Measurements from ENCODE around the gene ZFR.
"Not testable (repeated sequence)": the region's sequence is repeated elsewhere in the genome, so short reads cannot be mapped to it uniquely, and the experiment has no call there.

The ZFR gene

GRCh38 chr5:32378966-32379365 is 65.6 kb downstream of the ZFR start:
- Histone ChIP-seq H3K9ac (ENCODE audit: low read length) (no peak overlapping the region), H3K9me3 (ENCODE audit: low read length) (no peaks in the 10 kb centered on the region), H3K4me1 (ENCODE audit: insufficient read depth, low read length) (no peaks in the 10 kb centered on the region), H3K36me3 (ENCODE audit: insufficient read depth, low read length) (peaks cover 30% of the 10 kb centered on the region), H3K27ac (ENCODE audit: low read depth, low read length) (no peak overlapping the region), H3K4me3 (ENCODE audit: low read depth in 1 of 2, low read length in 2 of 2) (no peak overlapping the region), H3K27me3 (ENCODE audit: control insufficient read depth in 1 of 2, insufficient read depth in 2 of 2, low read length in 2 of 2) (no peaks in the 10 kb centered on the region)

GRCh38 chr5:32369542-32370155 is 74.9 kb downstream of the ZFR start:
- Histone ChIP-seq H3K36me3 (ENCODE audit: insufficient read depth, low read length) (peaks cover 34% of the 10 kb centered on the region), H3K4me3 (ENCODE audit: low read depth in 1 of 2, low read length in 2 of 2) (no peak overlapping the region)

GRCh38 chr5:32369032-32369431 is 75.5 kb downstream of the ZFR start:
- no peaks in the 10 kb centered on the region for H3K9me3 ChIP-seq (ENCODE audit: low read length)
- H3K36me3 ChIP-seq (ENCODE audit: insufficient read depth, low read length) = peaks cover 34% of the 10 kb centered on the region
- no peaks in the 10 kb centered on the region for H3K27me3 ChIP-seq (ENCODE audit: control insufficient read depth in 1 of 2, insufficient read depth in 2 of 2, low read length in 2 of 2)
- no peaks in the 10 kb centered on the region for H3K4me1 ChIP-seq (ENCODE audit: insufficient read depth, low read length)
- no peak overlapping the region for H3K9ac ChIP-seq (ENCODE audit: low read length)
- H3K27ac ChIP-seq (ENCODE audit: low read depth, low read length) = no peak overlapping the region
- H3K4me3 ChIP-seq (ENCODE audit: low read depth in 1 of 2, low read length in 2 of 2) = no peak overlapping the region

More at GRCh38 chr5:32369542-32370155, 74.9 kb downstream of the ZFR start:
- Histone ChIP-seq H3K9me3 (ENCODE audit: low read length) (no peaks in the 10 kb centered on the region), H3K4me1 (ENCODE audit: insufficient read depth, low read length) (no peaks in the 10 kb centered on the region), H3K9ac (ENCODE audit: low read length) (no peak overlapping the region), H3K27me3 (ENCODE audit: control insufficient read depth in 1 of 2, insufficient read depth in 2 of 2, low read length in 2 of 2) (no peaks in the 10 kb centered on the region), H3K27ac (ENCODE audit: low read depth, low read length) (no peak overlapping the region)

GRCh38 chr5:32367271-32367670 is 77.3 kb downstream of the ZFR start:
- H3K36me3 ChIP-seq (ENCODE audit: insufficient read depth, low read length) = peaks cover 32% of the 10 kb centered on the region
- H3K4me3 ChIP-seq (ENCODE audit: low read depth in 1 of 2, low read length in 2 of 2); H3K9ac ChIP-seq (ENCODE audit: low read length); H3K27ac ChIP-seq (ENCODE audit: low read depth, low read length); H3K9me3 ChIP-seq (ENCODE audit: low read length); H3K4me1 ChIP-seq (ENCODE audit: insufficient read depth, low read length); H3K27me3 ChIP-seq (ENCODE audit: control insufficient read depth in 1 of 2, insufficient read depth in 2 of 2, low read length in 2 of 2): not testable (repeated sequence)

- Histone ChIP-seq H3K9me3 (ENCODE audit: low read length) (no peaks in the 10 kb centered on the region), H3K4me3 (ENCODE audit: low read depth in 1 of 2, low read length in 2 of 2) (no peak overlapping the region), H3K9ac (ENCODE audit: low read length) (no peak overlapping the region), H3K27ac (ENCODE audit: low read depth, low read length) (no peak overlapping the region), H3K4me1 (ENCODE audit: insufficient read depth, low read length) (no peaks in the 10 kb centered on the region), H3K36me3 (ENCODE audit: insufficient read depth, low read length) (peaks cover 33% of the 10 kb centered on the region), H3K27me3 (ENCODE audit: control insufficient read depth in 1 of 2, insufficient read depth in 2 of 2, low read length in 2 of 2) (no peaks in the 10 kb centered on the region)
These were observed 78.9 kb downstream of the ZFR start for GRCh38 chr5:32365623-32366022.

GRCh38 chr5:32363030-32363429 is 81.5 kb downstream of the ZFR start:
- Histone ChIP-seq H3K27me3 (ENCODE audit: control insufficient read depth in 1 of 2, insufficient read depth in 2 of 2, low read length in 2 of 2) (no peaks in the 10 kb centered on the region), H3K4me1 (ENCODE audit: insufficient read depth, low read length) (no peaks in the 10 kb centered on the region), H3K27ac (ENCODE audit: low read depth, low read length) (no peak overlapping the region), H3K36me3 (ENCODE audit: insufficient read depth, low read length) (peaks cover 23% of the 10 kb centered on the region), H3K9ac (ENCODE audit: low read length) (no peak overlapping the region), H3K4me3 (ENCODE audit: low read depth in 1 of 2, low read length in 2 of 2) (no peak overlapping the region), H3K9me3 (ENCODE audit: low read length) (no peaks in the 10 kb centered on the region)

- Histone ChIP-seq H3K27me3 (ENCODE audit: control insufficient read depth in 1 of 2, insufficient read depth in 2 of 2, low read length in 2 of 2) (no peaks in the 10 kb centered on the region), H3K4me3 (ENCODE audit: low read depth in 1 of 2, low read length in 2 of 2) (no peak overlapping the region), H3K27ac (ENCODE audit: low read depth, low read length) (no peak overlapping the region), H3K9ac (ENCODE audit: low read length) (no peak overlapping the region), H3K9me3 (ENCODE audit: low read length) (no peaks in the 10 kb centered on the region), H3K4me1 (ENCODE audit: insufficient read depth, low read length) (no peaks in the 10 kb centered on the region), H3K36me3 (ENCODE audit: insufficient read depth, low read length) (peaks cover 23% of the 10 kb centered on the region)
These were observed 82.0 kb downstream of the ZFR start for GRCh38 chr5:32362527-32362926.

GRCh38 chr5:32360906-32361305 is 83.6 kb downstream of the ZFR start:
- H3K4me3 ChIP-seq (ENCODE audit: low read depth in 1 of 2, low read length in 2 of 2) = no peak overlapping the region
- no peaks in the 10 kb centered on the region for H3K9me3 ChIP-seq (ENCODE audit: low read length)
- H3K36me3 ChIP-seq (ENCODE audit: insufficient read depth, low read length) = peaks cover 29% of the 10 kb centered on the region
- no peak overlapping the region for H3K9ac ChIP-seq (ENCODE audit: low read length)
- H3K4me1 ChIP-seq (ENCODE audit: insufficient read depth, low read length) = no peaks in the 10 kb centered on the region
- H3K27me3 ChIP-seq (ENCODE audit: control insufficient read depth in 1 of 2, insufficient read depth in 2 of 2, low read length in 2 of 2) = no peaks in the 10 kb centered on the region
- H3K27ac ChIP-seq (ENCODE audit: low read depth, low read length) = no peak overlapping the region

- Histone ChIP-seq H3K4me3 (ENCODE audit: low read depth in 1 of 2, low read length in 2 of 2) (no peak overlapping the region), H3K9me3 (ENCODE audit: low read length) (no peaks in the 10 kb centered on the region), H3K36me3 (ENCODE audit: insufficient read depth, low read length) (peaks cover 34% of the 10 kb centered on the region), H3K4me1 (ENCODE audit: insufficient read depth, low read length) (no peaks in the 10 kb centered on the region), H3K27ac (ENCODE audit: low read depth, low read length) (no peak overlapping the region), H3K9ac (ENCODE audit: low read length) (no peak overlapping the region), H3K27me3 (ENCODE audit: control insufficient read depth in 1 of 2, insufficient read depth in 2 of 2, low read length in 2 of 2) (no peaks in the 10 kb centered on the region)
These were observed 85.9 kb downstream of the ZFR start for GRCh38 chr5:32358611-32359010.

GRCh38 chr5:32357658-32358057 is 86.9 kb downstream of the ZFR start:
- H3K36me3 ChIP-seq (ENCODE audit: insufficient read depth, low read length) = peaks cover 29% of the 10 kb centered on the region

GRCh38 chr5:32355686-32356085 is 88.9 kb downstream of the ZFR start:
- Histone ChIP-seq H3K27me3 (ENCODE audit: control insufficient read depth in 1 of 2, insufficient read depth in 2 of 2, low read length in 2 of 2) (no peaks in the 10 kb centered on the region), H3K27ac (ENCODE audit: low read depth, low read length) (no peak overlapping the region), H3K36me3 (ENCODE audit: insufficient read depth, low read length) (peaks cover 19% of the 10 kb centered on the region), H3K9ac (ENCODE audit: low read length) (no peak overlapping the region), H3K4me1 (ENCODE audit: insufficient read depth, low read length) (no peaks in the 10 kb centered on the region), H3K9me3 (ENCODE audit: low read length) (no peaks in the 10 kb centered on the region), H3K4me3 (ENCODE audit: low read depth in 1 of 2, low read length in 2 of 2) (no peak overlapping the region)

More at GRCh38 chr5:32357658-32358057, 86.9 kb downstream of the ZFR start:
- Histone ChIP-seq H3K9me3 (ENCODE audit: low read length) (no peaks in the 10 kb centered on the region), H3K9ac (ENCODE audit: low read length) (no peak overlapping the region), H3K4me1 (ENCODE audit: insufficient read depth, low read length) (no peaks in the 10 kb centered on the region), H3K4me3 (ENCODE audit: low read depth in 1 of 2, low read length in 2 of 2) (no peak overlapping the region), H3K27ac (ENCODE audit: low read depth, low read length) (no peak overlapping the region), H3K27me3 (ENCODE audit: control insufficient read depth in 1 of 2, insufficient read depth in 2 of 2, low read length in 2 of 2) (no peaks in the 10 kb centered on the region)

GRCh38 chr5:32353420-32353819 is 91.1 kb downstream of the ZFR start:
- Histone ChIP-seq H3K4me3 (ENCODE audit: low read depth in 1 of 2, low read length in 2 of 2) (no peak overlapping the region), H3K9ac (ENCODE audit: low read length) (no peak overlapping the region), H3K27ac (ENCODE audit: low read depth, low read length) (no peak overlapping the region), H3K27me3 (ENCODE audit: control insufficient read depth in 1 of 2, insufficient read depth in 2 of 2, low read length in 2 of 2) (no peaks in the 10 kb centered on the region), H3K36me3 (ENCODE audit: insufficient read depth, low read length) (peaks cover 17% of the 10 kb centered on the region), H3K9me3 (ENCODE audit: low read length) (no peaks in the 10 kb centered on the region), H3K4me1 (ENCODE audit: insufficient read depth, low read length) (no peaks in the 10 kb centered on the region)

Data from muscle layer of colon (tissue), 2 donors.